MV-4-11 (cell line): ENCODE measurements around the gene FGF18.
"Not testable (repeated sequence)": the region's sequence is repeated elsewhere in the genome, so short reads cannot be mapped to it uniquely, and the experiment has no call there.

Source experiments
- DNase-seq: peaks from one replicate; lab custom pipeline; 2025; lab: John Stamatoyannopoulos, UW

Gene FGF18

GRCh38 chr5:171418982-171419687, at the start of gene FGF18:
Gene FGF18 (plus strand): TSS chr5:171419647. CDS start chr5:171420200, 553 bp downstream.
- no peak for DNase-seq

GRCh38 chr5:171369898-171370297, 49.5 kb upstream of the FGF18 start:
- DNase-seq: no peak

- DNase-seq: not testable (repeated sequence)
Measured at GRCh38 chr5:171370881-171371280, 48.6 kb upstream of the FGF18 start.

- DNase-seq: no peak
Measured at GRCh38 chr5:171371326-171371725, 48.1 kb upstream of the FGF18 start.

GRCh38 chr5:171379961-171380360, 39.5 kb upstream of the FGF18 start:
- DNase-seq: no peak

- DNase-seq: not testable (repeated sequence)
Measured at GRCh38 chr5:171384416-171384815, 35.0 kb upstream of the FGF18 start.

GRCh38 chr5:171384999-171385398, 34.4 kb upstream of the FGF18 start:
- DNase-seq: not testable (repeated sequence)

GRCh38 chr5:171386006-171386671, 33.3 kb upstream of the FGF18 start:
- DNase-seq: no peak

GRCh38 chr5:171386861-171387344, 32.5 kb upstream of the FGF18 start:
- no peak for DNase-seq

- peak; percentile 97 for DNase-seq
Measured at GRCh38 chr5:171387345-171387969, 32.0 kb upstream of the FGF18 start, which contains the start of gene NPM1. Gene NPM1 (plus strand): TSS chr5:171387849. CDS start chr5:171387949, 100 bp downstream.

- DNase-seq: peak; percentile 56
Measured at GRCh38 chr5:171387970-171388815, 31.3 kb upstream of the FGF18 start.

GRCh38 chr5:171388816-171389168, 30.7 kb upstream of the FGF18 start:
- DNase-seq: no peak

- no peak for DNase-seq
Measured at GRCh38 chr5:171390883-171391677, 28.4 kb upstream of the FGF18 start.

- DNase-seq: no peak
Measured at GRCh38 chr5:171391996-171392577, 27.4 kb upstream of the FGF18 start.

GRCh38 chr5:171392585-171393159, 26.8 kb upstream of the FGF18 start:
- no peak for DNase-seq

GRCh38 chr5:171395042-171395441, 24.4 kb upstream of the FGF18 start:
- DNase-seq: no peak

GRCh38 chr5:171396583-171396982, 22.9 kb upstream of the FGF18 start:
- not testable (repeated sequence) for DNase-seq

GRCh38 chr5:171397190-171397589, 22.3 kb upstream of the FGF18 start:
- no peak for DNase-seq

GRCh38 chr5:171397599-171397998, 21.8 kb upstream of the FGF18 start:
- DNase-seq: no peak

GRCh38 chr5:171398660-171399059, 20.8 kb upstream of the FGF18 start:
- not testable (repeated sequence) for DNase-seq
